Smooth muscle cell of bladder (primary cell): ENCODE measurements around the gene FABP7. TPM values are rescaled to one million over a fixed set of nuclear protein-coding genes. Genes with fewer than 3 reads are reported as not detected.

ENCODE experiments used
- total RNA-seq: library from RNA; depleted of rRNA; stranded (reverse); fragments of >200 nt; gene quantifications from 2 replicates; pipeline ENCODE4 v1.2.3, GENCODE V29; 2014

The FABP7 gene
- 0.46 and 0.71 TPM in 2 replicates for total RNA-seq

GRCh38 chr6:122779667-122780066 lies at the start of gene FABP7:
FABP7 (plus strand) TSS chr6:122779716; CDS start chr6:122779795, 79 bp downstream.

GRCh38 chr6:122789182-122790027 lies 9.9 kb downstream of the FABP7 start, which contains the start of gene SMPDL3A:
SMPDL3A (plus strand) TSS chr6:122789258; CDS start chr6:122789347, 89 bp downstream.

Other genes starting within 250 kb of the FABP7 start
- gene PKIB, start 169.3 kb upstream of the FABP7 start, total RNA-seq, result 1.1 and 26.0 TPM in 2 replicates
- 174 and 196 TPM in 2 replicates for gene SMPDL3A, start 9.5 kb downstream of the FABP7 start, total RNA-seq
- under 0.01 TPM in 2 replicates for gene CLVS2, start 216.5 kb downstream of the FABP7 start, total RNA-seq